SK-N-SH (cell line): Measurements from ENCODE around the gene GALNT1.

ENCODE experiments used
- CTCF ChIP-seq: fragments of 200-600 bp; sonication (generic); IDR thresholded peaks from 2 replicates; pipeline ENCODE4 v1.6.1; 2017; ENCODE audit warnings: antibody characterized with exemption, mild to moderate bottlenecking, moderate library complexity
- ELF1 ChIP-seq: IDR thresholded peaks from 2 replicates; pipeline ENCODE4 v1.4.0; 2012
- EP300 ChIP-seq, 2 experiments: IDR thresholded peaks; 2 replicates each; pipeline versions ENCODE4 v1.4.0 to v1.6.1; 2012; ENCODE audit warnings: borderline replicate concordance in 1 of 2, low read depth in 1 of 2, low read length in 1 of 2
- GABPA ChIP-seq: IDR thresholded peaks from 2 replicates; pipeline ENCODE4 v1.4.0; 2012; ENCODE audit warnings: low read depth, mild to moderate bottlenecking
- JUND ChIP-seq: IDR thresholded peaks from 2 replicates; pipeline ENCODE4 v1.4.0; 2012
- MAX ChIP-seq: IDR thresholded peaks from 2 replicates; pipeline ENCODE4 v1.4.0; 2012; ENCODE audit warnings: low read depth
- POLR2AphosphoS5 ChIP-seq: IDR thresholded peaks from 2 replicates; pipeline ENCODE4 v1.6.1; 2012; ENCODE audit warnings: low read depth, low read length
- TAF1 ChIP-seq: IDR thresholded peaks from 2 replicates; pipeline ENCODE4 v1.6.1; 2012; ENCODE audit warnings: low read depth, mild to moderate bottlenecking, low read length, moderate library complexity, borderline replicate concordance
- TEAD4 ChIP-seq: IDR thresholded peaks from 2 replicates; pipeline ENCODE4 v1.4.0; 2012; ENCODE audit warnings: mild to moderate bottlenecking, borderline replicate concordance; ENCODE audit not compliant: insufficient read depth
- YY1 ChIP-seq: IDR thresholded peaks from 2 replicates; pipeline ENCODE4 v1.4.0; 2012; ENCODE audit warnings: low read depth, mild to moderate bottlenecking
- TF ChIP-seq, protein P1 (sequence below): IDR thresholded peaks from 2 replicates; pipeline ENCODE4 v1.6.1; 2012; ENCODE audit warnings: mild to moderate bottlenecking, low read depth, low read length, moderate library complexity

DNA sequence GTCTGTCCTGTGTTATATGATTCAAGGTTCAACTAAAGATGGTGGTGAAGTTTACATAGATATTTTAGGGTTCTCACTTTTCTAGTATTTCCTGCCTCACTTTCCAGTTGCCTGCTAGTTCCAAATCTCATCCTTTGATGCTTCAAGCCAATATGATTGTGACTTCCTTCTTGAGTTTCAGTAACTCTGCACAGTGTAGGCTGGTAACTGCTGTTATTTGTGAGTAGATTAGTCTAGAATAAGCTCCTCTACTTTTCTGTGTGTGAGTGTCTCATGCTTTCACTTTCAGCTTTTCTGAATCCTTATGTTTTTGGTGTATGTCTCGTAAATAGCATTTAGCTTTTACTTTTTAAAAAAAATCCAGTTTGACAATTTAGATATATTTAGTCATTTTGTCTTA is 42.6 kb downstream of the GALNT1 start:
- TF ChIP-seq CTCF (no peak), YY1 (no peak), GABPA (no peak), EP300 (IDR thresholded peaks at IDR 0.05; ENCODE audit: borderline replicate concordance in 1 of 2, low read depth in 1 of 2, low read length in 1 of 2) (no peak), JUND (no peak), MAX (no peak), POLR2AphosphoS5 (no peak), TEAD4 (no peak), ELF1 (no peak), TAF1 (no peak)
- TF ChIP-seq, protein P1, sequence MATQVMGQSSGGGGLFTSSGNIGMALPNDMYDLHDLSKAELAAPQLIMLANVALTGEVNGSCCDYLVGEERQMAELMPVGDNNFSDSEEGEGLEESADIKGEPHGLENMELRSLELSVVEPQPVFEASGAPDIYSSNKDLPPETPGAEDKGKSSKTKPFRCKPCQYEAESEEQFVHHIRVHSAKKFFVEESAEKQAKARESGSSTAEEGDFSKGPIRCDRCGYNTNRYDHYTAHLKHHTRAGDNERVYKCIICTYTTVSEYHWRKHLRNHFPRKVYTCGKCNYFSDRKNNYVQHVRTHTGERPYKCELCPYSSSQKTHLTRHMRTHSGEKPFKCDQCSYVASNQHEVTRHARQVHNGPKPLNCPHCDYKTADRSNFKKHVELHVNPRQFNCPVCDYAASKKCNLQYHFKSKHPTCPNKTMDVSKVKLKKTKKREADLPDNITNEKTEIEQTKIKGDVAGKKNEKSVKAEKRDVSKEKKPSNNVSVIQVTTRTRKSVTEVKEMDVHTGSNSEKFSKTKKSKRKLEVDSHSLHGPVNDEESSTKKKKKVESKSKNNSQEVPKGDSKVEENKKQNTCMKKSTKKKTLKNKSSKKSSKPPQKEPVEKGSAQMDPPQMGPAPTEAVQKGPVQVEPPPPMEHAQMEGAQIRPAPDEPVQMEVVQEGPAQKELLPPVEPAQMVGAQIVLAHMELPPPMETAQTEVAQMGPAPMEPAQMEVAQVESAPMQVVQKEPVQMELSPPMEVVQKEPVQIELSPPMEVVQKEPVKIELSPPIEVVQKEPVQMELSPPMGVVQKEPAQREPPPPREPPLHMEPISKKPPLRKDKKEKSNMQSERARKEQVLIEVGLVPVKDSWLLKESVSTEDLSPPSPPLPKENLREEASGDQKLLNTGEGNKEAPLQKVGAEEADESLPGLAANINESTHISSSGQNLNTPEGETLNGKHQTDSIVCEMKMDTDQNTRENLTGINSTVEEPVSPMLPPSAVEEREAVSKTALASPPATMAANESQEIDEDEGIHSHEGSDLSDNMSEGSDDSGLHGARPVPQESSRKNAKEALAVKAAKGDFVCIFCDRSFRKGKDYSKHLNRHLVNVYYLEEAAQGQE: no peak
